HS-5 (cell line): ENCODE measurements around the gene AGPAT2.

Source experiments
- DNase-seq: peaks from one replicate; pipeline ENCODE4 v3.0.0-alpha.2; 2012; ENCODE audit warnings: low read depth

AGPAT2 gene

GRCh38 chr9:136687721-136688223 is 515 bp upstream of the AGPAT2 start:
- DNase-seq: no peak

- no peak for DNase-seq
Observed at GRCh38 chr9:136686534-136686793, 793 bp downstream of the AGPAT2 start.

- no peak for DNase-seq
Observed at GRCh38 chr9:136685790-136686533, 1.3 kb downstream of the AGPAT2 start.

- DNase-seq: no peak
Observed at GRCh38 chr9:136685216-136685615, 2.0 kb downstream of the AGPAT2 start.

GRCh38 chr9:136684799-136685198 is 2.5 kb downstream of the AGPAT2 start:
- no peak for DNase-seq

GRCh38 chr9:136684339-136684738 is 2.9 kb downstream of the AGPAT2 start:
- DNase-seq: no peak

GRCh38 chr9:136683755-136684154 is 3.5 kb downstream of the AGPAT2 start:
- DNase-seq: no peak

GRCh38 chr9:136683173-136683745 is 4.0 kb downstream of the AGPAT2 start:
- DNase-seq: no peak

GRCh38 chr9:136682710-136683109 is 4.5 kb downstream of the AGPAT2 start:
- no peak for DNase-seq

GRCh38 chr9:136681945-136682699 is 5.1 kb downstream of the AGPAT2 start:
- no peak for DNase-seq

GRCh38 chr9:136681029-136681428 is 6.2 kb downstream of the AGPAT2 start:
- no peak for DNase-seq

- DNase-seq: no peak
Observed at GRCh38 chr9:136679431-136679941, 7.8 kb downstream of the AGPAT2 start.

- no peak for DNase-seq
Observed at GRCh38 chr9:136678624-136679023, 8.6 kb downstream of the AGPAT2 start.

GRCh38 chr9:136678034-136678433 is 9.2 kb downstream of the AGPAT2 start:
- DNase-seq: no peak

GRCh38 chr9:136676920-136677686 is 10.2 kb downstream of the AGPAT2 start:
- no peak for DNase-seq

GRCh38 chr9:136676297-136676794 is 10.9 kb downstream of the AGPAT2 start:
- DNase-seq: no peak

GRCh38 chr9:136675477-136676296 is 11.6 kb downstream of the AGPAT2 start:
- no peak for DNase-seq

GRCh38 chr9:136674786-136675349 is 12.4 kb downstream of the AGPAT2 start:
- no peak for DNase-seq

- no peak for DNase-seq
Observed at GRCh38 chr9:136673975-136674785, 13.1 kb downstream of the AGPAT2 start.
